ENCODE measurements around the gene HNRNPC.

The HNRNPC gene

DNA sequence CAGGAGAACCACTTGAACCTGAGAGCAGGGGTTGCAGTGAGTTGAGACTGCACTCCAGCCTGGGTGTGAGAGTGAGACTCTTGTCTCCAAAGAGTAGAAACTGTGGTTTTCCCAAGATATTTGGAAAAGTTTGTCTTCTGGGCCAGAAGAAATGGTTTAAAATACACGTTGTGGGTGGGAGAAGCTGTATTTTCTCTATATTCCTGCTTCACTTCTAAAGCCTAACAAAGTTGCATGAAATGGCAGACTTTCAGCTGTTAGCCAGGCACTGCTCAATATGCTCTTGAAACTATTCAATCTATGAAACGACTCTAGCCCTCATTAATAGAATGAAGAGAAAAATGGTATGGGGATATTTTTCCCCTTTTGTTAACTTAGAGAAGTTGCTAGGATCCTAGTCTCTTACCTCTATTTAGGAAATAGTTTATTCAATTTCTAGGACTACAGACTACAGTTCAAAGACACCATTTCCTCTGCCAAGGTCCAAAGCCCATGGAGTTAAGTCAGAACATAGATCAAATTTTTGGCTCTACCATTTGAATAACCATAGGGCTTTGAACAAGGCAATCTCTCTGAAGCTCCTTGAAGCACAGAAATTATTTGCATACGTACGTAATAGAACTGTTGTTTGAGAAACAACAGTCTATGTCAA is 64.1 kb downstream of the HNRNPC start:
- in situ Hi-C loops (cut with HindIII; ENCODE audit: low sequenced_read_pairs) = no loop called here

DNA sequence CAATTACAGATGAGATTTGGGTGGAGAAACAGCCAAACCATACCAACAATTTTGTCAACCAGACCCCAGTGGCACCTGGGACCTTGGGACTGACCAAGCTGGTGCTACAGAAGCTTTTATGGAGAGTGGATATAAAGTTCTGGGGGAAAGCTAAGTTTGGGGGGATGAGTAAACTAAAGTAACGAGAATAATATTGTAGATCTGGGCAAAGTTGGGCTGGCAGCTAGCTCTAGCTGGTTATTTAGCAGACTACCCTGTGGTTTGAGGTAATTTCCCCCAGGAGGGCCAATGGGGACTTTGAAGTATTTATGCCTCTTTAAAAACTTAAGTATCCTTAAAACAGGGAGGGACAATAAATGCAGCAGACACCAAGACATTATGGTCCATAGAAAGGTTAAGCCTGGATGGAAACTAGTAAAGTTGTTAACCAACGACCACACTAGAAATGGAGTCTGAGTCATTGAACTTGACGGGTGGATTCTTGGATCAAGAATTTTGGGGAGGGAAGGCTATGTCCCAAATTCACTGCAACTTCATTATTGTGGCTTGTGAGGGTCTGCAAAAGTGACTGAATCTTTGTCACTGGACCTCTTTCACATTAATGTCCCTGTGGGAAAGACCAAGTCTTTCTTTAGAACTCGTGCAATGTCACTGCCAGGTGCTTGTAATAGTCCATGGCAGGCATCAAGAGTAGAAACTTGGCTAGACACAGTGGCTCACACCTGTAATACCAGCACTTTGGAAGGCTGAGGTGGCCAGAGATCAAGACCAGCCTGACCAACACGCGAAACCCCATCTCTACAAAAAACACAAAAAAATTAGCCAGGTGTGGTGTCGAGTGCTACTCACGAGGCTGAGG is 64.8 kb downstream of the HNRNPC start:
- TF ChIP-seq, protein P1, sequence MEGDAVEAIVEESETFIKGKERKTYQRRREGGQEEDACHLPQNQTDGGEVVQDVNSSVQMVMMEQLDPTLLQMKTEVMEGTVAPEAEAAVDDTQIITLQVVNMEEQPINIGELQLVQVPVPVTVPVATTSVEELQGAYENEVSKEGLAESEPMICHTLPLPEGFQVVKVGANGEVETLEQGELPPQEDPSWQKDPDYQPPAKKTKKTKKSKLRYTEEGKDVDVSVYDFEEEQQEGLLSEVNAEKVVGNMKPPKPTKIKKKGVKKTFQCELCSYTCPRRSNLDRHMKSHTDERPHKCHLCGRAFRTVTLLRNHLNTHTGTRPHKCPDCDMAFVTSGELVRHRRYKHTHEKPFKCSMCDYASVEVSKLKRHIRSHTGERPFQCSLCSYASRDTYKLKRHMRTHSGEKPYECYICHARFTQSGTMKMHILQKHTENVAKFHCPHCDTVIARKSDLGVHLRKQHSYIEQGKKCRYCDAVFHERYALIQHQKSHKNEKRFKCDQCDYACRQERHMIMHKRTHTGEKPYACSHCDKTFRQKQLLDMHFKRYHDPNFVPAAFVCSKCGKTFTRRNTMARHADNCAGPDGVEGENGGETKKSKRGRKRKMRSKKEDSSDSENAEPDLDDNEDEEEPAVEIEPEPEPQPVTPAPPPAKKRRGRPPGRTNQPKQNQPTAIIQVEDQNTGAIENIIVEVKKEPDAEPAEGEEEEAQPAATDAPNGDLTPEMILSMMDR (IDR thresholded peaks at IDR 0.05; ENCODE audit: low read depth, low read length) = no peak
- in situ Hi-C loops (cut with HindIII; ENCODE audit: low sequenced_read_pairs) = no loop called here
- no peak for DNase-seq (ENCODE audit: low read depth, low spot score)
- H3K4me3 ChIP-seq (ENCODE audit: low read depth, low read length) = no peak overlapping the region

More for the DNA sequence above, 64.1 kb downstream of the HNRNPC start:
- H3K4me3 ChIP-seq (ENCODE audit: low read depth, low read length) = no peak overlapping the region
- no peak for DNase-seq (ENCODE audit: low read depth, low spot score)
- TF ChIP-seq, protein P1 (IDR thresholded peaks at IDR 0.05; ENCODE audit: low read depth, low read length) = no peak

DNA sequence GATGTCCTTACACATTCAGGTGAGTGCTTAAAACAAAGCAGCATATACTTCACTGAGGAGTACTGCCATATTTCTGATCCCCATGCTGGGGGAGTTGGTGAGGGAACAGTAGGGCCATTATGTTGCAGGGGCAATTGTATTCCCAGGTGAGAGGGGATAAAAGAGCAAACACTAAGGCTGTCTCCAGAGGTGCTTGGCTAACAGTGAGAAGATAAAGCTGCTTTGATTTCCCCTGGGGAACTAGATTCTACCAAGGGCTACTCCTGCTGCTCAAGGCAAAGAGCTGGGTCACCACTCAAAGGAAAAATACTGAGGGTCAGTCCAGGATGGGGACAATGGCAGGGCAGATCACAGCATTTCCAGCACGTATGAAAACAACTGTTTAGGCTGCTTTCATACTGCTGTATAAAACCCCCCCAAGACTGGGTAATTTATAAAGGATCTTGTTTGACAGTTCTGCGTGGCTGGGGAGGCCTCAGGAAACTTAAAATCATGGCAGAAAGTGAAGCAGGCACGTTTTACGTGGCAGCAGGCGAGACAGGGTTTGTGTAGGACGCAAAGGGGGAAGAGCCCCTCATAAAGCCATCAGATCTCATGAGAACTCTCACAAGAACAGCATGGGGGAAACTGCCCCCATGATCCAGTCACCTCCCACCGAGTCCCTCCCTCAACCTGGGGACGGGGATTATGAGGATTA is 65.6 kb downstream of the HNRNPC start:
- H3K4me3 ChIP-seq (ENCODE audit: low read depth, low read length) = no peak overlapping the region
- in situ Hi-C loops (cut with HindIII; ENCODE audit: low sequenced_read_pairs) = no loop called here
- TF ChIP-seq, protein P1 (IDR thresholded peaks at IDR 0.05; ENCODE audit: low read depth, low read length) = no peak
- DNase-seq (ENCODE audit: low read depth, low spot score) = no peak

DNA sequence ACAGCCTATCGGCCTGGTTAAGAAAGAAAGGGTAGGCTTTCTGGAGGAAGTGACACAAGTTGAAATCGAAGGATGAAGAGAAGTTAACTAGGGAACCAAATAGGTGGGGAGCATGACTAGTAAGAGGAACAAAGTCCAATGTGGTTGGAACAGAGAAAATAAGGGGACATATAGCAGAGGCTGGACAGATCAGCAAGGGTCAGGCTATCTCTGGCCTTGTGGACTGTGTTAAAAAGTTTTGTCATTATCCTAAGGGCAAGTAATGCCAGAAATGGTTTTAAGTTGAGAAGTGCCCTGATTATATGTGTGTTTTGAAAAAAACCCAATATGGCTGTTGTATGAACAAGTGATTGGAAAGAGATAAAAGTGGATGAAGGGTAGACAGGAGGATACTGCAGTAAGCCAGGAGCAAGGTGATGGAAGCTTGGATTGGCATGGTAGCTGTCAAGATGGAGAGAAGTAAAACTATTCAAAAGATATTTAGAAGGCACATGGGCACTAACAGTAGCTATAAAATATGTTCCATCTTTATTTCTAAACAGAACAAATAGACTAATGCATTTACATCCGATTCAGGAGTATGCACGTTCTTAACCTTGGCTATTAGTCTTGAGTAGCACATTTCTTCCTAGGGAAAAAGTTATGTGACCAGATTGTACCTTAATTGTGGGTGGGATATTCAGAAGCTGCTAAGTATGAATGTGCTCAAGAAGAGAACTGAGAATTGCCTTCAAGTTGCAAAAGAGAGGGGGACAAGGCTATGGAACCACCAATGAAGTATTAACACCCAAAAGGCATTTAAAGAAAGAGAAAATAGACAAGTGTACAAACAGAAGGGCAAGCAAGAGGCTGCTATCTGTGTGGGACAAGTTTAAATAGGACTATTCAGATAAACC is 66.5 kb downstream of the HNRNPC start:
- TF ChIP-seq, protein P1 (IDR thresholded peaks at IDR 0.05; ENCODE audit: low read depth, low read length) = no peak
- no peak for DNase-seq (ENCODE audit: low read depth, low spot score)
- in situ Hi-C loops (cut with HindIII; ENCODE audit: low sequenced_read_pairs) = no loop called here
- H3K4me3 ChIP-seq (ENCODE audit: low read depth, low read length) = no peak overlapping the region

DNA sequence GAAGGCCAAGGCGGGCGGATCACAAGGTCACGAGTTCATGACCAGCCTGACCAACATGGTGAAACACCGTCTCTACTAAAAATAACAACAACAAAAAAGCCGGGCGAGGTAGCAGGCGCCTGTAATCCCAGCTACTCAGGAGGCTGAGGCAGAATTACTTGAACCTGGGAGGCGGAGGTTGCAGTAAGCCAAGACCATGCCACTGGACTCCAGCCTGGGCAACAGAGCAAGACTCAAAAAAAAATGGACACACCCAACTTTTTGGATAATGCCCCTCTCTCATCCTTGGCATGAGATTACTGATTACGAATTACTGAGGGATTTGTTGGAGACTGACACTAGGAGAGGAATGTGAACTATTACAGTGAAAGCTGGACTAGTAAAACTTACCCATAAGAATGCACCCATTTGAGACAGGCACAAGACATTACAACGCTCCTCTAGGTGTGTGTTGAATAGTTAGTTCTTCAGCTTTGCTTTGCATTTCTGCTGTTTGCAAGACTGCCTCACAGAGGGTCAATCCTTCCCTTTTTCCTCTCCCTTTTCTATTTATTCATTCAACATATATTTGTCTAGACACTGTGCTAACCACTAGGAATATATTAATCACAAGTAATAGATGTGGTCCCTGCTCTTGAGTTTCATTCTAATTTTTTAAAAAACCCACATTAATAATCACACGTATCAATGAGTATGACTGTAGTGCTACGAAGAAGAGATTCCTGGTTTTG is 67.3 kb downstream of the HNRNPC start:
- no peak overlapping the region for H3K4me3 ChIP-seq (ENCODE audit: low read depth, low read length)
- no peak for DNase-seq (ENCODE audit: low read depth, low spot score)
- TF ChIP-seq, protein P1 (IDR thresholded peaks at IDR 0.05; ENCODE audit: low read depth, low read length) = no peak
- in situ Hi-C loops (cut with HindIII; ENCODE audit: low sequenced_read_pairs) = no loop called here

Measured in astrocyte of the spinal cord (primary cell).